IPS DF 19.7 (cell line): ENCODE data around the gene CPPED1.
"Not testable (repeated sequence)": the region's sequence is repeated elsewhere in the genome, so short reads cannot be mapped to it uniquely, and the experiment has no call there.

Experiments
- DNase-seq: peaks from one replicate; pipeline ENCODE4 v3.0.0-alpha.2; 2013; ENCODE audit warnings: low read depth, low spot score

The CPPED1 gene

DNA sequence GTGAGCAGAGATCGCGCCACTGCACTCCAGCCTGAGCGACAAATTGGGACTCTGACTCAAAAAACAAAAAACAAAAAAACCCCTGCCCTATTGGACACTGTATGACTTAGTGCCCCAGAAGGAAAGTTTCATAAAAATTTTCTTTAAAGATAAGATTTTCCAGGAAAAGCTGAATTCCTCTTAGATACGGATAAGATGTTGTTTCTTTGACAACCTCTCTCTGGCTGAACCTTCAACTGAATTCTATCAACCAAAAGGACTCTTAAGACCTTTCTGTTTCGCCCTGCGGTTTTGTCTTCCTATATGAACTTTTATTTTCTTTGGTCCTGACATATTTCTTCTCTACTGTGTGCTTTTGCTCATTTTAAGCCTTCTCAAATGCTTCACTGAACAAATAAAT is 35.8 kb downstream of the CPPED1 start:
- no peak for DNase-seq

DNA sequence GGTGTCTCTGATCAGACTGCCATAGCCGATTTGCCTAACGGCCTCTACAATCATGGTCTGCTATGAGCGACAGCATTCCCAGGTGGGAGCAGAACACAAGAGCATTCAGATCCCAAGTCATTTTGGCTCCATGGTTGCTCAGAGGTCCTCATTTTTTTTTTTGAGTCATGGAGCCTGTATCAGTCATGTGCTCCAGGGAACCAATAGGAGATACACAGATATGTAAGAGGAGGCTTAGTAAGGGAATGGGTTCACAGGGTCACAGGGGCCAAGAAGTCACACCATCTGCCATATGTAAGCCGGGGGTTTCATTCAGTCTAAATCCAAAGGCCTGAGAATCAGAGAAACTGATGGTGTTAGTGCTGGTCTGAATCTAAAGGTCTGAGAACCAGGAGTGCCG is 36.8 kb downstream of the CPPED1 start:
- no peak for DNase-seq

DNA sequence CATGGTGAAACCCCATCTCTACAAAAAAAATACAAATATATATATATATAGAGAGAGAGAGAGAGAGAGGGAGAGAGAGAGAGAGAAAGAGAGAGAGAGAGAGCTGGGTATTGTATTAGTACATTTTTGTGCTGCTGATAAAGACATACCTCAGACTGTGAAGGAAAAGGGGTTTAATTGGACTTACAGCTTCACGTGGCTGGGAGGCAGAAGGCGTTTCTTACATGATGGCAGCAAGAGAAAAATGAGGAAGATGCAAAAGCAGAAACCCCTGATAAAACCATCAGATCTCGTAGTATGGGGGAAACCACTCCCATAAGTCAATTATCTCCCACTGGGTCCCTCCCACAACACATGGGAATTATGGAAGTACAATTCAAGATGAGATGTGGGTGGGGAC is 37.5 kb downstream of the CPPED1 start:
- not testable (repeated sequence) for DNase-seq

DNA sequence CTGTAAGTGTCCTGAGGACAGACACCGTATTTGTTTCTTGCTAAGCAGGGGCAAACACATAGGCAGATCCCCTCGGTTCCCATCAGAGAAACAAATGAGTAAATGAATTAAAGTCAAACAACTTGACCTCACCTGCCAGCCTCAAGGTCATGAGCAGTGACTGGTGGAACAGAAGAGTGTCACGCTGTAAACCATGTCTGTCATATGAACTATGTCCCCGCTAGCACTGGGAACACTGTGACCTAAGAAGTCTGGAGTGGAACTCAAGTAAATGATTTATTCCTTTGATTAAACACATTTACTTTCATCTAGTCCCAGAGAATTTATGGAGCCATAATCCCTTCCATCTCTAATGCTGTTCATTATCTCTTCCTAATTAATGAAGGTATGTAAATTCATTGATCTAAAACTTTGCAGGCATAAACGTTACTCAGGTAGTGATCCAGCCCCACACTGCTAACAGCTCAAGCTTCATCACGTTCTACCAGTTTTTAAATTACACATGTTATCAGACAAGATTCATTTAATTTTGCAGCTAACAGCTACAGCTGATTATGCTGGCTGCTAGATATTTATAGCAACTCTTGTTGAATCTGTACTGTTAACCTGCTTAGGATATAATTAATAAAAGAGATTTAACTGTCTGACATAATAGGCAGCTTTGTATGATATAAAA is 38.7 kb downstream of the CPPED1 start:
- no peak for DNase-seq

DNA sequence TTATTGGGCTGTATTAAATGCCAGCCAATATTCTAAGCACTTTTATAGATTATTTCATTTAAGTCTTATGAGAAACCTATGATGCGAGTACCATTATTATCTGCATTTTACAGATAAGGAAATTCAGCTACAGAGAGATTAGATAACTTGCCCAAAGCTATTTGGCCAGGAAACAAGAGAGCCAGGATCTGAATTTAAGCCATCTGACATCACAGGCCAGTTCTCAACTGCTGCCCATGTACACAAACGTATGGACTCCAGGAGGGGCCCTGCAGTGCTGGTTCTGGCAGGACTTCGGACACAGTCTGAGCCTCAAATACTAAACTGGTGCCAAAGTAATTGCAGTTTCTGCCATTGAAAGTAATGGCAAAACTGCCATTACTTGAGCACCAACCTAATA is 40.2 kb downstream of the CPPED1 start:
- no peak for DNase-seq

DNA sequence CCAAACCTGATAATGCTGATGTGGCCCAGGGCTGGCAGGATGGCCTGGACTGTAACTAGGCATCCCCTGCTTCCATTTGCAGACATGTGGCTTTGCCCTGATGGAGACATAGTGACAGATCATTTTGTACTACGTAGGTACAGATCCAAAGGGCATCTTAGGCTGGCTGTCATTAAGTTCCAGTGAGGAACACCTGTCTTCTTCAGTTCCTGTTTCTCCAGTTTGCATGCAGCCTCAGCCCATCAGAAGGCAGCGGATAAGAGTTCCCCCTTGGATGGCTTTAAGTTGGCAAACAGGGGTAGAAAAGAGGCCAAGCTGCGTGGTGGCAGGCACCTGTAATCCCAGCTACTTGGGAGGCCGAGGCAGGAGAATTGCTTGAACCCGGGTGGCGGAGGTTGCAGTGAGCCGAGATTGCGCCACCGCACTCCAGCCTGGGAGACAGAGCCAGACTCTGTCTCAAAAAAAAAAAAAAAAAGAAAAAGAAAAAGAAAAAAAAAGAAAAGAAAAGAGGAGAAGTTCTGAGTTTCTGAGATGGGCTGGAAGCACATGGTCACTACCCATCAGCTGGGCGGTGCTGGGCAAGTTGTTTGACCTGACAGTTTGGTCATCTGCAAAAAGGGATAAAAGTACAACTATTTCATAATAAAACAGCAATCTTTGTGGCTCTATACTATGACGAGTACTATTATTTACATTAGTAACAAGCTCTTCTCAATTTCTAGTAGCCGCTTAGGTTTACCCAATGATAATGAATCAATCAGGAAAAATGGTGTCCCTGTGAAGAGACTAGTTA is 42.7 kb downstream of the CPPED1 start:
- DNase-seq = no peak

DNA sequence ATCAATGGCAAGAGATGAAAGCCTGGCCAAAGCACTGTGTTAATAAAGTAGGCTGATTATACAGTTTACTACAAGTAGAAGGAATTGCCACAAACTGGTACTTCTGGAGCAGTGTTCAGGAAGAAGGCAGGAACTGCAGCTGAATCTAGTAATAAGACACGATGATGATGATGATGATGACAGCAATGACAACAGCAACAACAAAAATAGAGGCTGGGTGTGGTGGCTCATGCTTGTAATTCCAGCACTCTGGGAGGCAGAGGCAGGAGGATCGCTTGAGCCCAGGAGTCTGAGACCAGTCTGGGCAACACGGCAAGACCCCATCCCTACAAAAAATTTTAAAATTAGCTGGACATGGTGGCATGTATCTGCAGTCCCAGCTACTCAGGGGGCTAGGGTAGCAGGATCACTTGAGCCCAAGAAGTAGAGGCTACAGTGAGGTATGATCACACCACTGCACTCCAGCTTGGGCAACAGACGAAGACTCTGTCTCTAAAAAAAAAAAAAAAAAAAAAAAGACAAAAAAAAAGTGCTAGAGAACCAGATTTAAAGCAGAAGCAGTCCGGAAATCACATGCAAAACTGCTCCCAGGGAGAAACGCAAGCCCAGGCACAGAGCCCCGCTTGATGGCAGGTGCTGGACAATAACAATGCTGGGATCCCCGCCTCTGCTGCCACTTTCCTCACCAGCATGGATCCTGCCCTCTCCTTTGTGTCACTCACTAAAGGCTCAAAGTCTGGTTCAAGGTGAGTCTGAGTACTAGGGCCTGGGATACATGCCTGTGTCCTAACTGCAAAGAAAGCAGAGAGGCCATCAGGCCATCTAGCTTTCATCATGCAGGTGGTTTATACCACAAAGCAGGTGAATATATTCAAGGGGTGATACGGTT is 44.8 kb downstream of the CPPED1 start:
- DNase-seq = no peak

DNA sequence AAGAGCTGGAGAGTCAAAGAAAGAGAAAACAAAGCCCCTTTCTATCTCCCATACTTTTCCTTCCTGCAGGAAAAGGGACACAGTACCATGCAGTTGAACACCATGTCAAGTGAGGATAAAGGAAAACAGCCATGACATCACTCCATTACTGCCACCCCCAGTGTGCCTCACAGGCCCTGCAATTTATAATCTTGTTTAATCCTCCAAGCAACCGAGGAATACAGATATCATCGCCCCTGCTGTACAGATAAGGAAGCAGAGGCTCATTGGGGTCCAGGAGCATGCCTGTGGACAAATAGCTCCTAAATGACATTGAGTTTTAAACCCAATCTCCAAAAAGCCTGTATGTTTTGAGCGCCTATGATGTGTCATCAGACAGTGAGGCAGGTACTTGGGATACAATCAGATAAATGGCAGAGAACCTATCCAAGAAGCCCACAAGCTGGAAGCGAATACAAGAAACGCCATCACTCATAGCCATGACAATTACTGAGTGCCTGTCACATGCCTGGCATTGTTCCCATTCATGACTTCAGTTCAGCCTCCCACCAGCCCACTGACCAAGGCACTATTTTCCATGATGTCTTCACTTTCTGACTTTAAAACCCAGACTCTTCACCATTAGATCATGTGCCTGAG is 45.5 kb downstream of the CPPED1 start:
- DNase-seq = no peak

DNA sequence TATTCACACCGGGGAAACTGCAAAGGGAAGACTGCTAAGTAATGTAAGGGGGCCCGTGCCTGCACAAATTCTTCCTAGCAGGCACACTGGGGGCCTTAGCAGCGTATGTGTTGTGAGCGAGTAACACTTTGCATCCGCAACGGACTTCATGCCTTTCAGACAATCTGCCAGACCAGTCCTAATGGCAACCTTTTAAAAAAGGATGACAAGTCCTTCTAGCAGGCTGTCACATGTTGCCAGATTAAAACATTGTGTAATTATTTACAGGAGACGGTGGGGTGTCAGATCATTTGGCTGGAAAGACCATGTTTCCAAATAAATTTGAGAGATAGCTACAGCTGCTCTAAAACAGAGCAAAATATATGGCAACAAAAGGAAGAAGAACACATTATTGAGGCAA is 46.1 kb downstream of the CPPED1 start:
- no peak for DNase-seq

DNA sequence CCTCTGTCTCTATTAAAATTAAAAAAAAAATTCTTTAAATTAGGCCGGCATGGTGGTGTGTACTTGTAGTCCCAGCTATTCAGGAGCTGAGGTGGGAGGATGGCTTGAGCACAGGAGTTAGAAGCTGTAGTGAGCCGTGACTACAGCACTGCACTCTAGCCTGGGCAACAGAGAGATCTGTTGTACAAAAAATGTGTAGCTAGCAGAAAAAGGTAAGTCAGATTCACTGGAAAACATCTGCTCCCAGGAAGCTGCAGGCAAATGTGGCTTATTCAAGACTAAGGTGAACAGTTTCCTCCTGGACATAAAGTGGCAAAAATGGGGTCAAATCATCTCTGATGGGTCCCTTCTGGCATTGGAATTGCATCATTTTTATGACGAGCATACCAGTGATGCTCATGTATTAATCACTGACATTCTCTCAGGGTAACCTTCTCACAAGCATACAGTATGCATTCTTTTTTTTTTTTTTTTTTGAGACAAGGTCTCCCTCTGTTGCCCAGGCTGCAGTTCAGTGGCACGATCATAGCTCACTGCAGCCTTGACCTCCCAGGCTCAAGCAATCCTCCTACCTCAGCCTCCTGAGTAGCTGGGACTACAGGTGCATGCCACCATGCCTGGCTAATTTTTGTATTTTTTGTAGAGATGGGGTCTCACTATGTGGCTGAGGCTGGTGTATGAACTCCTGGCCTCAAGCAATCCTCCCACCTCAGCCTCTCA is 48.7 kb downstream of the CPPED1 start:
- DNase-seq = no peak

DNA sequence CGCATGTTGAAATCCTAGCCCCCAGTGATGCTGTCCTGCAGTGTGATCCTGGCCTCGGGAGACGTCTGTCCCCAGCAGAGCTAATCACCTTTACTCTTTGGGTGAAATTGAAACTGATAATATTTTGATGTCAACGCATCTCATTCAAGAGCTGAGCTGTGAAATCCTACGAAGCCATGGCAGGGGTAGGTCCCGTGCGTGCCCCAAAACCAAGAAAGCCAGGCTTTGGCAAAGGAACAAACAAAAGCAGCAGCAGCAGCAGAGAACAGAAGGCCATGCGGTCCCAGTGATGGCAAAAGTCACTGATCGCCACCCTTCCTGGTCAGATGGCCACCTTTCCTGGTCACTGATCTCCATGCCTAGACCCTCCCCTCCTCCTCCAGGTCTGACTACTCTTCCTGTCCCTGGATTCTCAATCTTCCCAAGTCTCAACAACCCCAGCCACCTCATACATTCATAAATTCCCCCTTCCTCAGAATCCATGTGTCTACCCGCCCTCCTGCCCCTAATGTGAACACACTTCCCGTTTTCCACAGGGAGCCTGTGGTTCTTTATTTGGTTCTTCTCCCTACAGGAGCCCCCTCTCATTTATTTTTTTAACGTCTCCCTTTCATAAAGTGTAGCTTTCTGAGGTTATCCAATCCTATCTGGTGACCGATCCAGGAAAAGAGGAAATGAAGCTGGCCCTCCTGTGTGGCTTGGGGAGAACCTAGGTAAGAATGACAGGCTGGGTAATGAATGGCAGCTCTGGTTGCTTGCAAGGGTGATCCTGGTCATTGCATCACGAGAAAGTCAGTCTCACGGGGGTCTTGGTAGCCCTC is 50.3 kb downstream of the CPPED1 start:
- DNase-seq = no peak

DNA sequence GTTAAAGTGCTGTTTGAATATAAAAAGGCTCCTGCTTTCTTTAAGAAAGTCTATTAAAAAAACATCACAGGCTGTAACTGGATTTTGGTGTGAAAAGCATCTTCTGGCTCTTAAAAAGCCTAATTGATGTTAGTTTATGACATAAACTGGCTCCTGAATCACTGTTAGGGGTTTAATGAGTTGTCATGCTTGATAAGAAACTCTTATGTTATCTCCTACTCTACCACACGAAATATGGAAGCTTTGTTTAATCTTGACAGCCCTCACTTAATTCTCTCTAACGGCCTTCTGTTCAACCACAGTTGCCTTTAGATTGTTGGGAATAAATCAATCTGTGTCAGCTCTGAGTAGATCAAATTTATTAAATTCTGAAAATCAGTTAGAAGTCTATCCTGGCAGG is 51.5 kb downstream of the CPPED1 start:
- DNase-seq = no peak

DNA sequence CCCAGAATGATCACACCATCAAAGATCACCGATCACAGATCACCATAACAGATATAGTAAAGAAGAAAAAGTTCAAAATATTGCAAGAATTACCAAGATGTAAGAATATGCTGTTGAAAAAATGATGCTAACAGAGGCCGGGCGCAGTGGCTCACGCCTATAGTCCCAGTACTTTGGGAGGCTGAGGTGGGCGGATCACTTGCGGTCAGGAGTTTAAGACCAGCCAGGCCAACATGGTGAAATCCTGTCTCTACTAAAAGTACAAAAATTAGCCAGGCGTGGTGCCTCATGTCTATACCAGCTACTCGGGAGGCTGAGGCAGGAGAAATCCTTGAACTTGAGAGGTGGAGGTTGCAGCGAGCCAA is 53.2 kb downstream of the CPPED1 start:
- no peak for DNase-seq

DNA sequence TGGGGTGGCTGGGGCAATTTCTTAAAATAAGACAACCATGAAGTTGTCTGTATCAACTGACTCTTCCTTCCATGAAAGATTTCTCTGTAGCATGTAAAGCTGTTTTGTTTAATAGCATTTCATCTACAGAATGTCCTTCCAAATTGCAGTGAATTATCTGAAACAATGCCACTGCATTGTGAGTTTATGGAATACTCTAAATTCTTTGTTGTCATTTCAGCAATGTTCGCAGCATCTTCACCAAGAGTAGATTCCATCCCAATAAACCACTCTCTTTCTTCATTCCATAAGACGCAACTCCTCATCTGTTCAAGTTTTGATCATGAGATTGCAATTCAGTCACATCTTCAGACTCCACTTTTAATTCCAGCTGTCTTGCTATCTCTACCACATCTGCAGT is 54.6 kb downstream of the CPPED1 start:
- no peak for DNase-seq

DNA sequence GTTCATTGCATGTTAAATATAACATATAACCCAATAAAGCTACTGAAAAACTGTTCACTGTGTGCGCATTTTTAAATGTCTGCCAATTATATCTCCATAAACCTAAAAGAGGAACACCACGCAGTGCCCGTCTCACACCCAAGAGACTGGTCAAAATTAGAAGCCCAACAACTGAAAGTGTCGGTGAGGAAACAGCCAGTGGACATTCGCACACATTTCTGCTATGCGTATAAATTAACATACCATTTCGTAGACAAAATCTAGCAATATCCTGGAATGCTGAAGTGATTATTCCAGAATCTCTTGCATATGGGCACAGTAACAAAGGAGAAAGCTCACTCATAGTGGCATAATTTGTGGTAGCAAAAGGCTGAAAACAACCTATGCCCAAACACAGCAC is 55.9 kb downstream of the CPPED1 start:
- DNase-seq = no peak

DNA sequence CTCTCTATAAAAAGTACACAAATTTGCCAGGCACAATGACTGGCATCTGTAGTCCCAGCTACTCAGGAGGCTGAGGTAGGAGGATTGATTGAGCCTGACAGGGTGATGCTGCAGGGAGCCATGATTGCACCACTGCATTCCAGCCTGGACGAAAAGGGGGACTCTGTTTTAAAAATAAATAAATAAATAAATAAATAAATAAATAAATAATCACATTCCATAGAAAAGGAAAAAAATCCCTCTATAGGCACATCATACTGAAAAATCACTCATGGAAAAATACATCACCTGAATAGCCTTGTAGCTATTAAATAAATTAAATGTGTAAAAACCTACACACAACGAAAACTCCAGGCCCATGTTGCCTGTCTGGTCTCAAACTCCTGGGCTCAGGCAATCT is 56.4 kb downstream of the CPPED1 start:
- DNase-seq = no peak

DNA sequence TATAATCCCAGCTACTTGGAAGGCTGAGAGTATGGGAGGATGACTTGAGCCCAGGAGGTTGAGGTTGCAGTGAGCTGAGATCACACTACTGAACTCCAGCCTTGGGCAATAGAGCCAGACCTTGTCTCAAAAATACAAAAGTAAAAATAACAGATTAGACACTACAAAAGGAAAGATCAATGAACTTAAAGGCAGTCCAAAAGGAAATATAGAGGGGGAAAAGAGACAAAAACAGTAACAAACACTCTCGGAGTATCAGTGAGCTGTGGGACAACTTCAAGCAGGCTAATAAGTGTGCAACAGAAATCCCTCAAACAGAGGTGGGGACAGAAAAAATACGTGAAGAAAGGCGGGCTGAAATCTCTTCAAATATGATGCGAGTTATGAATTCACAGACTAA is 58.8 kb downstream of the CPPED1 start:
- no peak for DNase-seq

DNA sequence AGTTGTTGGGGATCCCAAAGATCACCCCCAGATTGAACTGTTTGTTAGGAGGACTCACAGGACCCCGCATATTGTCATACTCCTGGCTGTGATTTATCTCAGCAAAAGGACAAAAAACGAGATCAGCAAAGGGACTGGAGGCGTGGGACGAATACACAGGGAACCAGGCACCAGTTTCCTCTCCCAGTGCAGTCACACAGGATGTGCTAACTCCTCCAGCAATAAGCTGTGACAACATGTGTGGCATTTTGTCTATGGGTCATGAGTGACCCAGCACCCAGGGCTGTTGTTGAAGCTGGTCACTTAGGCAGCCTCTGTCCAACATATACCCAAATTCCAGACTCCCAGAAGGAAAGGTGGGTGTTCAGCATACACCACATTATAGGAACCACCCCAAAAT is 60.9 kb downstream of the CPPED1 start:
- DNase-seq = no peak

DNA sequence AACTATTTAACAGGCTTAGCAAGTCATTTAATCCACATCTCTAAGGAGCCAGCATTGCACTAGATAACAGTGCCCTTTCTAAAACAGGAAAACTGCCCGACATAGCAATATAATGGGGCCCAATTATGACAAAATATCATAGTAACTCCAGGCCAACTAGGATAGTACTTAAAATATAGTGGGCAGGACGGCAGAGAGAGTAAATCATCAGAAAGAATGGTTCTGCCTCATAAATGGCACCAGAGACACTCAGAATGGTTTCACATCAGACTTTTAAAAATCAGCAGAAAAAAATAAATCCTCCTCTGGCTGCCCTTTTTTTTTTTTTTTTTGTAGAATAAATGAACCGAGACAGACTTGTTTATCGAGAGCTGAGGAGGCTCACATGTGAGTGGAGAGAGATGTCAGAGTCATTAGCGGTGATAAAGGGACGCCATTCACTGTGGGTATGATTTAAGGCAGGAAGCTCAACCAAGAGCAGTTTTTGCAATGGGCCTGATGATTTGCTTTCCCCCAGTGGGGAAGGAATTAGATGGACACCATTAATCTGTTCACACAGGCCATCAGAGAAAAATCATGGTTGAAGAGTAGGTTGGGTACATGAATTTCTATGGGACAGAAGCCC is 62.6 kb downstream of the CPPED1 start:
- DNase-seq = no peak

DNA sequence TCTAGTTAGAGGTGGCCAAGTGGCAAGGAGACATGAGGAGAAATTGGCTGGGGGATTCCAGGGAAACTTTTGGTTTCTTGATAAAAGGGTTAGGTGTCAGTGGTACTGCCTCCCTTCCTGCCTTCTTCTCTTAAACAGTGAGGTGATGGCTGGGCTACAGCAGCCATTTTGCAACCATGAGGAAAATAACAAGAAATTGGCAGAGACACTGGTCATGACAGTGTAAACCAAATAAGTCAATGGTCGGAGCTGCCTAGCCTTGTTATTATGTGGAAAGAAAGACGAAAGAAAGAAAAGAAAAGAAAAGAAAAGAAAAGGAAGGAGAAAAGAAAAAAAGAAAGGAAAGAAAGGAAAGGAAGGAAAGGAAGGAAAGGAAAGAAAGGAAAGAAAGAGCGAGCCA is 63.9 kb downstream of the CPPED1 start:
- no peak for DNase-seq
